Measurements from ENCODE around the gene HECA. TPM values are rescaled to one million over a fixed set of nuclear protein-coding genes. Genes with fewer than 3 reads are reported as not detected.

Gene HECA
- total RNA-seq, 1 experiment from 2014 or later = 4.2 TPM

GRCh38 chr6:139186242-139186641 is 51.4 kb downstream of the HECA start:
- TF ChIP-seq CTCF (conservative IDR thresholded peaks at IDR 0.05; ENCODE audit: low read depth, low read length) (no peak), EZH2phosphoT487 (IDR thresholded peaks at IDR 0.05; ENCODE audit: borderline replicate concordance, low read length) (no peak), EZH2 (IDR thresholded peaks at IDR 0.05; ENCODE audit: low read length, unreplicated experiment) (no peak)
- ATAC-seq (no peak), DNase-seq (no peak)
- no peak overlapping the region for H3K27ac ChIP-seq (ENCODE audit: low read length)
- no peak overlapping the region for H2AFZ ChIP-seq (ENCODE audit: low read length)
- H3K36me3 ChIP-seq (ENCODE audit: low read depth, low read length) = no peaks in the 10 kb centered on the region
- H3K4me2 ChIP-seq (ENCODE audit: low read length) = no peak overlapping the region
- no peaks in the 10 kb centered on the region for H3K9me3 ChIP-seq (ENCODE audit: low read length)
- BruUV-seq (replicated peaks) = no TSS peak
- H3K79me2 ChIP-seq (ENCODE audit: low read length) = no peaks in the 10 kb centered on the region
- H4K20me1 ChIP-seq (ENCODE audit: low read length) = no peaks in the 10 kb centered on the region
- H3K9me2 ChIP-seq (replicated peaks; ENCODE audit: low read length) = no peaks in the 10 kb centered on the region
- POLR2A ChIA-PET (ENCODE audit: unreplicated experiment) = no interaction called here
- CTCF ChIA-PET = no interaction called here
- H3F3A ChIP-seq (ENCODE audit: low read length, unreplicated experiment) = no peaks in the 10 kb centered on the region
- no peaks in the 10 kb centered on the region for H3K27me3 ChIP-seq (ENCODE audit: low read length)
- H3K4me3 ChIP-seq (ENCODE audit: low read length) = no peak overlapping the region
- intact Hi-C loops (cut with micrococcal nuclease) = no loop called here
- H3K4me1 ChIP-seq (ENCODE audit: insufficient read depth, low read length) = no peaks in the 10 kb centered on the region
- H3K9ac ChIP-seq (ENCODE audit: low read length) = no peak overlapping the region

GRCh38 chr6:139186692-139187091 is 51.8 kb downstream of the HECA start:
- DNase-seq (no peak), ATAC-seq (no peak)
- no peaks in the 10 kb centered on the region for H3K79me2 ChIP-seq (ENCODE audit: low read length)
- H3K4me1 ChIP-seq (ENCODE audit: insufficient read depth, low read length) = no peaks in the 10 kb centered on the region
- no peaks in the 10 kb centered on the region for H4K20me1 ChIP-seq (ENCODE audit: low read length)
- CTCF ChIA-PET = no interaction called here
- H3K36me3 ChIP-seq (ENCODE audit: low read depth, low read length) = no peaks in the 10 kb centered on the region
- intact Hi-C loops (cut with micrococcal nuclease) = no loop called here
- no peak overlapping the region for H3K4me3 ChIP-seq (ENCODE audit: low read length)
- H3K27ac ChIP-seq (ENCODE audit: low read length) = no peak overlapping the region
- H3K9me3 ChIP-seq (ENCODE audit: low read length) = no peaks in the 10 kb centered on the region
- BruUV-seq (replicated peaks) = no TSS peak
- no peak overlapping the region for H2AFZ ChIP-seq (ENCODE audit: low read length)
- no peak overlapping the region for H3K4me2 ChIP-seq (ENCODE audit: low read length)
- H3F3A ChIP-seq (ENCODE audit: low read length, unreplicated experiment) = no peaks in the 10 kb centered on the region
- H3K9ac ChIP-seq (ENCODE audit: low read length) = no peak overlapping the region
- TF ChIP-seq EZH2phosphoT487 (IDR thresholded peaks at IDR 0.05; ENCODE audit: borderline replicate concordance, low read length) (no peak), EZH2 (IDR thresholded peaks at IDR 0.05; ENCODE audit: low read length, unreplicated experiment) (no peak), CTCF (conservative IDR thresholded peaks at IDR 0.05; ENCODE audit: low read depth, low read length) (no peak)
- no peaks in the 10 kb centered on the region for H3K9me2 ChIP-seq (replicated peaks; ENCODE audit: low read length)
- no peaks in the 10 kb centered on the region for H3K27me3 ChIP-seq (ENCODE audit: low read length)
- POLR2A ChIA-PET (ENCODE audit: unreplicated experiment) = no interaction called here

GRCh38 chr6:139187489-139187888 is 52.6 kb downstream of the HECA start:
- no peak for DNase-seq
- no peaks in the 10 kb centered on the region for H3K27me3 ChIP-seq (ENCODE audit: low read length)
- no peaks in the 10 kb centered on the region for H3K9me2 ChIP-seq (replicated peaks; ENCODE audit: low read length)
- H2AFZ ChIP-seq (ENCODE audit: low read length) = no peak overlapping the region
- H3K36me3 ChIP-seq (ENCODE audit: low read depth, low read length) = no peaks in the 10 kb centered on the region
- no peak for ATAC-seq
- no peak overlapping the region for H3K4me3 ChIP-seq (ENCODE audit: low read length)
- CTCF ChIA-PET = no interaction called here
- H3F3A ChIP-seq (ENCODE audit: low read length, unreplicated experiment) = no peaks in the 10 kb centered on the region
- POLR2A ChIA-PET (ENCODE audit: unreplicated experiment) = no interaction called here
- intact Hi-C loops (cut with micrococcal nuclease) = no loop called here
- no peak overlapping the region for H3K27ac ChIP-seq (ENCODE audit: low read length)
- H3K79me2 ChIP-seq (ENCODE audit: low read length) = no peaks in the 10 kb centered on the region
- H3K9me3 ChIP-seq (ENCODE audit: low read length) = no peaks in the 10 kb centered on the region
- no peak overlapping the region for H3K4me2 ChIP-seq (ENCODE audit: low read length)
- TF ChIP-seq CTCF (conservative IDR thresholded peaks at IDR 0.05; ENCODE audit: low read depth, low read length) (no peak), EZH2 (IDR thresholded peaks at IDR 0.05; ENCODE audit: low read length, unreplicated experiment) (no peak)
- no TSS peak for BruUV-seq (replicated peaks)
- H3K9ac ChIP-seq (ENCODE audit: low read length) = no peak overlapping the region
- no peaks in the 10 kb centered on the region for H4K20me1 ChIP-seq (ENCODE audit: low read length)
- H3K4me1 ChIP-seq (ENCODE audit: insufficient read depth, low read length) = no peaks in the 10 kb centered on the region

All from PC-3 (cell line).